GM18867 (cell line): ENCODE results near the gene GAGE10.
"Not testable (repeated sequence)": the region's sequence is repeated elsewhere in the genome, so short reads cannot be mapped to it uniquely, and the experiment has no call there.

Experiments used
- ATAC-seq: cut with Tn5 transposase; IDR thresholded peaks from one replicate; pipeline ENCODE4 v1.9.1; 2021; ENCODE audit warnings: mild to moderate bottlenecking, moderate library complexity; ENCODE audit not compliant: unreplicated experiment

The GAGE10 gene

DNA sequence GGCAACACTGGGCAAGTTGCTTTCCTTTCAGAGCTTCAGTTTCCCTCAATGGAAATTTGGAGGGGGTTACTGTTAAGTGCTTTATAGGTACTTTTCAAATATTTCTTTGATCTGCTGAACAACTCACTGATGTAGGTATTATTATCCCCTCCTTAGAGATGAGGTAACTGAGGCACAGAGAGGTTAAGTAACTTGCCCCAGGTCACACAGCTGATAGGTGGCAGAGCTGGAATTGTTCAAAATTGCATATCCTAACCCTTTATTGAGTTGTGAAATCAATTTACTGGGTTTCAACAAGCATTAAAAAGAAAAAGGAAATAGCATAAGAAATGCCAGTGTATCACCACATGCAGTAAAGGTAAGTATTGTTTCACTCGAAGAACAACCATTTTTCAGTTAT is 27.2 kb upstream of the GAGE10 start:
- ATAC-seq, result no peak

- ATAC-seq, result no peak
These were observed 26.5 kb upstream of the GAGE10 start for GRCh38 chrX:49276671-49277534.

DNA sequence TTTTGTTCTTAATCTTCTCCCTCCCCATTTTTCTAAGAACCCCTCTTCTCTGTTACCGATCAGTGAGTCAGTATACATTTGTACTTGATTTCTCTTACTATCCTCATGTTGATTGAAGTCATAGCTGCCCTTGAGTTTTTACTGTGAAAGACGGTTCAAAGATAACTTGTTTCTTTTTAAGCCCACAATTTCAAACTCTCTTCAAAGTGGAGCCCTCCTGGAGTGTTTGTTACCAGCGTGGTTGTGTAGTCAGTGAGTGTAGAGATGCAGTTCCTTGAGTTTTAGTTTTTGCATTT is 26.0 kb upstream of the GAGE10 start:
- ATAC-seq, result no peak

DNA sequence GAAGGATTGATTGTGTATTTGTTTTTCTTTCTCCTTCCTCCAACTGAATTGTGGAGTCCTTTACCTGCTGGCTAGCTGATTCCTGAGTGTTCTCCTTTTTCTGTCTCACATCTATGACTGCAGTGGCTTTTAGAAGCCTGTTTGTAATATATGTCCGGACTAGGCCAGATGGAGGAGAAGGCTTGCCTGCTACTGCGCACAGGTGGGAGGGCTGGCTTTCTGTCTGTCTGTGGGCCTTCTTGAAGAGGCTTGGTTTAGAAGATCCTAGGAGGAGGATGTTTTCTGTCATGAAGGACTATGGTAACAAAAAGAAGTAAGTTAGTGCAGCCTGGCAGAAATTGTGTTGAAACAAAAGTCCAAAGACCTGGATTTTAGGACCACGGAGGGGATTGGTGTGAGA is 25.4 kb upstream of the GAGE10 start:
- ATAC-seq, result no peak

- no peak for ATAC-seq
These were observed 20.8 kb upstream of the GAGE10 start for GRCh38 chrX:49282647-49283011.

- ATAC-seq, result no peak
These were observed 19.2 kb upstream of the GAGE10 start for GRCh38 chrX:49284212-49284611.

DNA sequence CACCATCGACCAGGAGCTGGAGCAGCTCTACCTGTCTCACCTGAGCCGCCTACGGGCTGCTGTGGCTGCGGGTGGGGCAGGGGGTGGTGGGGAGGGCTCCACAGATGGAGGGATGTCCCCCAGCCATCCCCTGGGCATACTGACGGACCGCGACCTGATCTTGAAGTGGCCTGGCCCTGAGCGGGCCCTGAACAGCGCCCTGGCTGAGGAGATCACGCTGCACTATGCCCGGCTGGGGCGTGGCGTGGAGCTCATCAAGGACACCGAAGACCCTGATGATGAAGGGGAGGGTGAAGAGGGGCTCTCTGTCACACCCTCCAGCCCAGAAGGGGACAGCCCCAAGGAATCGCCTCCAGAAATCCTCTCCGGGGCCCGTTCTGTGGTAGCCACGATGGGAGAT is 17.3 kb upstream of the GAGE10 start:
- ATAC-seq, result no peak

GRCh38 chrX:49286581-49286980 is 16.9 kb upstream of the GAGE10 start:
- ATAC-seq, result no peak

GRCh38 chrX:49287665-49288064 is 15.8 kb upstream of the GAGE10 start:
- ATAC-seq, result no peak

GRCh38 chrX:49290215-49290614 is 13.2 kb upstream of the GAGE10 start:
- ATAC-seq, result no peak

DNA sequence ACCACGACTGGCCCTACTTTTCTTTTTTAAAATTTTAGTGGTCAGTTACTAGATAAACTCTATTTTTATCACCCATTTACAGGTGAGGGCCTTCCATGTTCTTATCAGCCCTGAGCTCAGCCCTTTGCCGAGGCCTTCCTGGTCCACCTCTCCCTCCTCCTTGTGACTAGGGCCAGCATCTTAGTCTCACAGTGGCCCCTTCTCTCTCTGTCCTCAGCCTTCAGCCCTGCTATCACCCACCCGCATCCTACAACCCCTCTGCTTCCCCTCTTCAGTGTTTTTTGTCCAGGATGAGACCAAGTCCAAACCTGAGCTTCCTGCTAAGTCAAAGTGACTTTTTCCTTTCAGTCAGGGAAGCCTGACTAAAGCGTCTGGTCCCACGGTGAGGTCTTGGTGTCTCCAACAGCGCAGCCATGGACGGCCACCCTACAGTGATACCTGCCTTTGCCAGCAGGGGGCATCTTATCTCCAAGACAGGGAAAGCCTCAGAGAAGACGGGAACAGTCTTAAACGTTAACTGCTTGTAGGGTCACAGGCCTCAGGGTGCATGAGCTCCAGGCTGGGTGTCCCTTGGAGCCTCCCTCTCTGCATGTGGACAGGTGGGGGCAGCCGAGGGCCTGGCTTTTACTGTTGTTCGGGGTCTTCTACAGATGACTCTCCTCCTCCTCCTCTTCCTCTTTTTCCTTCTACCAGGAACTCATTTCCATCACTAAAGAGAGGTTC is 11.7 kb upstream of the GAGE10 start:
- peak; percentile 73 for ATAC-seq

DNA sequence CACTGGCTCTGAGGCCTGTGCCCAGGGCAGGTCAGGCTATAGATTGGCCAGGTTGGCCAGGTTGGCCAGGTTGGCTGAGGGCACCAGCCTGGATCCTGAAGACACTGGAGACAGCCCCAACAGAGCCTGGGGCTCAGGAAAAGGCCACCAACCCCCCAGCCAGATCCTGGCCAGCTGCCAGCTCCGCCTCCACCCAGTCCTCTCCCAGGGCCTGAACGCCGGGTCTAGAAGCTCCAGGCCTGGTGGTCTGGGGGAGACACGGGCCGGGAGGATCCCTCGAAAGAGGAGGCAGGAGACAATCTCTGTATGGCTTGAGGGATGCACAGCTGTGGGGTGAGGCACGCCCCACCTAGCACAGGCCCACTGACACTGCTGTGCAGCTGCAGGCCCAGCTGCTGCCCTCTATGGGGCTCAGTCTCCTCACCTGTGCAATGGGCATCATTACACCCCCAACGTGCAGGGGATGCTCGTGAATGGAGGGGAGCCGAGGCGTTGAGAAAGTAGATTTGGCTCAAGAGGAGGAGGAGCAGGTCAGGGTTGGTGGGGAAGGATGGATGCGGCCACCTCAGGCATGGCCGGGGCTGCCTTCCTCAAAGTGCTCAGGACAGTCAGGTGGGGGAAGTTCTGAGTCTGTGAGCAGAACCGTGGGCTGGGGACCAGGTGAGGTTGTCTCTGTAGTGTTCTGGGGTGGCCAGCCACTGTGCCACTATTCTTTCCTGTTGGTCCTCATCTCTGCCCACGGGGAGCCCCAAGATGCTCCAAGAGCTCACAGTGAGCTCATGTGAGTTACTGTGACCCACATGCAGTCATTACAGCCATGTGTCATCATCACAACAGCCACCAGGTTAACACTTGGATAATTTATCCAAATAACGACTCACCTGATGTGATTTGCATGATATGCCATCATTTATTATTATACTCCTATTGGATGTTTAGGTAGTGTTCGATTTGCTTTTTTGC is 10.8 kb upstream of the GAGE10 start:
- ATAC-seq, result no peak

DNA sequence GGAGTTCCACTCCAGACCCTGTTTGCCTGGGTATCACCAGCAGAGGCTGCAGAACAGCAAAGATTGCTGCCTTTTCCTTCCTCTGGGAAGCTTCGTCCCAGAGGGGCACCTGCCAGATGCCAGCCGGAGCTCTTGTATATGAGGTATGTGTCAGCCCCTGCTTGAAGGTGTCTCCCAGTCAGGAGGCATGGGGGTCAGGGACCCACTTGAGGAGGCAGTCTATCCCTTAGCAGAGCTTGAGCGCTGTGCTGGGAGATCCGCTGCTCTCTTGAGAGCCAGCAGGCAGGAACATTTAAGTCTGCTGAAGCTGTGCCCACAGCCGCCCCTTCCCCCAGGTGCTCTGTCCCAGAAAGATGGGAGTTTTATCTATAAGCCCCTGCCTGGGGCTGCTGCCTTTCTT is 4.2 kb upstream of the GAGE10 start:
- not testable (repeated sequence) for ATAC-seq

DNA sequence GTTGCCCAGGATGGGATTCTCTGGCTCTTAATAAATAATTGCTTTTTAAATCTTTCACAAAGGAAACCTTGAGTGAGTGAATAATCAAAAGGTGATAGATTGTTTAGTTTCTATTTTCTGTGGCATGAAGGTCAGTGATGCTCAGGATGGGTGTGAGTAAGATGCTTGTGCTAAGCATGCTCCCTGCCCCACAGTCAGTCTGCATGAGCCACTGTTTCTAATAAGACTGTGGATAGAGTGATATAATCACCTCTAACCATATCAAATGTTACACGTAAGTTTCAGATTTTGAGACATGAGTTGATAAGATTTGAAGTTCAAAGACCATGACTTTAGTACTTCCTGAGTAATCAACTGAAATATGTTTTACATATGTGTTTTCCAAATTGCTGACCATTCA is 2.7 kb upstream of the GAGE10 start:
- no peak for ATAC-seq

- not testable (repeated sequence) for ATAC-seq
These were observed 4.3 kb downstream of the GAGE10 start for GRCh38 chrX:49307775-49308174.

DNA sequence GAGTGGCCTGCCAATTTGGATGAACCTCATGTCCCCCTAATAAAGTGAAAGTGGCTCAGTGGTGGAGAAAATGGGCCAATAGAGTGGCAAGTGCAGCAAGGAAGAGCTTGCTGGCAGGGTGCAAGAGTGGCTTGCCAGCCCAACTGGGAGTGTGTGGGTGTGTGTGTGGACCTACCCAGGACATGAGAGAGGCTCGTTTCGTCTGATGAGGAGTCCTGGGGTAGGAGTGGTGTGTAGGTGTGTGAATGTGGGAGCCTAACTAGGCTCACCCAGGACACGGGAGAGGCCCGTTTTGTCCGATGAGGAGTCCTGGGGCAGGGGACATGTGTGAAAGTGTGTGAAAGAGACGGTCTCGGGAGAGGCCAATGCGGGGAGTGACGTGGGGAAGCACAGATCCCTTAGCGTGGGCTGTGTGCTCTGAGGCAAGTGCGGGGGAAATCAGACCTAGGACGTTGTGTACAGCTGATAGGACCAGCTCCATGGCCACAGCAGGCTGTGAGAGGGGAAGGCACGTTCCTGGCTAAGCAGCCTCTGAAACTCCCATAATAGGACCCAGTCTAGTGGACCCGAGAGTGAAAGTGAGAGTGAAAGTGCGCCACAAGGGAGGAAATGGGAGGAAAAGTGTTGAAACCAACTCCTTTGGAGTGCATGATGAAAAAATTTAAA is 5.3 kb downstream of the GAGE10 start:
- ATAC-seq, result no peak

- ATAC-seq, result no peak
These were observed 6.0 kb downstream of the GAGE10 start for GRCh38 chrX:49309401-49309981.

DNA sequence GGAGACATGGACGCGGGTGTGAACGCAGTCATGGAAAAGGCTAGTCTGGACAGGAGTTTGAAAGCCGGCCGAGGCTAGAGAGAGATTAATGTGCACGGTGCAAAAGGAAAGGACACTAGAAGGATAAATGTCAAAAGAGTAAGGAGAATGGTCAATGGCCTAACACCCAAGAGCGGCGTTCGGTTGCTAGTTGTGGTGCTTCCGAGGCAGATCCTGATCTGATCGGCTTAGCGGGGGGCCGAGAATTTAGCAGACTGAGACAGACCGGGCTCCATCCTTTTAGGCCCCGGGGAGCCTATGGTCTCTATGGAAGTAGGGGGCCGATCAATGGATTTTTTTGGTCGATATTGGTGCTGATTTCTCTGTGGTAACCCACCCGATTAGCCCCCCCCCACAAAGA is 6.9 kb downstream of the GAGE10 start:
- no peak for ATAC-seq

DNA sequence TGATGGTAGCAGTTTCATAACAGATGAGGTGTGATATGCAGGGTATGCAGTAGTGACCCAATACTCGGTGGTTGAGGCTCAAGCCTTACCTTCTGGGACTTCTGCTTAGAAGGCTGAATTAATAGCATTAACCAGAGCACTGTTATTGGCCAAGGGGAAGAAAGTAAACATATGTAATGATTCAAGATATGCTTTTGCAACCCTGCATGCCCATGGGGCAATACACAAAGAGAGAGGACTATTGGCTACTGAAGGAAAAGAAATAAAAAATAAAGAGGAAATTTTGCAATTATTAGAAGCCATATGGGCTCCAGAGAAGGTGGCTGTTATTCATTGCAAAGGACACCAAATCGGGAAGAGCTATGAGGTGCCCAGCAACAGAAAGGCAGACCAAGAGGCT is 8.7 kb downstream of the GAGE10 start:
- ATAC-seq, result no peak

- no peak for ATAC-seq
These were observed 12.6 kb downstream of the GAGE10 start for GRCh38 chrX:49316085-49316484.

DNA sequence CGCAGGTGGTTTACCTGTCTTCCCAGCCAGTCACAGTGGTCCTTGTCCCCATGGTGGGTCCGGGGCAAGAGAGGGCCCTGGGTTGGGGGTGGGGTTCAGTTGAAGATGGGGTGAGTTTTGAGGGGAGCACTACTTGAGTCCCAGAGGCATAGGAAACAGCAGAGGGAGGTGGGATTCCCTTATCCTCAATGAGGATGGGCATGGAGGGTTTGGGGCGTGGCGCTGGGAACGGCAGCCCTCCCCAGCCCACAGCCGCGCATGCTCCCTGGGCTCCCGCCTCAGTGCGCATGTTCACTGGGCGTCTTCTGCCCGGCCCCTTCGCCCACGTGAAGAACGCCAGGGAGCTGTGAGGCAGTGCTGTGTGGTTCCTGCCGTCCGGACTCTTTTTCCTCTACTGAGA is 18.3 kb downstream of the GAGE10 start, which contains the start of gene GAGE12J:
TSS of gene GAGE12J (plus strand) at position 301 of the 400 bp plus-strand sequence. CDS start 1,157 bp downstream, outside the sequence.
- ATAC-seq, result not testable (repeated sequence)
